K562 (cell line): ENCODE results near the gene CTF1. TPM values are rescaled to one million over a fixed set of nuclear protein-coding genes. Genes with fewer than 3 reads are reported as not detected.

Source experiments
- ATAC-seq: fragments of 200-7000 bp; cut with Tn5 transposase; 3 replicates; pipeline ENCODE4 v1.9.1; 2020; ENCODE audit warnings: moderate library complexity
- BruUV-seq: library from RNA; stranded (reverse); fragments of 400-500 nt; replicated peaks from 2 replicates; lab custom pipeline; 2021; lab: Mats Ljungman, UMichigan
- CTCF ChIA-PET: fragments of 300-600 bp; formaldehyde crosslinking; extraction: SDS; loops from one replicate; lab custom pipeline; 2021; ENCODE audit warnings: low intra/inter-chr PET ratio; lab: Yijun Ruan, JAX
- POLR2A ChIA-PET: fragments of 300-600, 350-650 bp; sonication (Branson Sonifier 250); formaldehyde crosslinking; extraction: SDS; loops from one replicate; lab custom pipeline; 2021; ENCODE audit warnings: antibody characterized with exemption, inconsistent platforms; lab: Yijun Ruan, JAX
- DNase-seq, 4 experiments: peaks; one replicate each; pipeline versions ENCODE4 v3.0.0 to v3.0.0-alpha.2; 2011 to 2018; ENCODE audit warnings: low spot score in 3 of 4, mixed read lengths in 3 of 4; ENCODE audit errors: extremely low read depth in 1 of 4
- FAIRE-seq: peaks from 2 replicates; lab custom pipeline; 2011; peaks lifted over from hg19 to GRCh38; lab: Jason Lieb, UNC
- H2AFZ ChIP-seq: 2 replicates; pipeline ENCODE4 v1.6.0; 2011; ENCODE audit warnings: low read depth, low read length, control low read depth, inconsistent platforms
- H3K27ac ChIP-seq: fragments of 200-600 bp; 3 replicates; pipeline ENCODE4 v1.8.0; 2011; ENCODE audit warnings: low read depth, mild to moderate bottlenecking, control low read depth, inconsistent platforms, low read length, moderate library complexity, mixed read lengths; ENCODE audit errors: extremely low read depth
- H3K27me3 ChIP-seq, 2 experiments: fragments of 300-600 bp in 1 of 2; 2 replicates in 1 of 2; 3 replicates in 1 of 2; pipeline versions ENCODE4 v1.6.0 to v1.8.0; 2011; ENCODE audit warnings: inconsistent platforms in 2 of 2, low read length in 2 of 2, mild to moderate bottlenecking in 1 of 2, mixed read lengths in 1 of 2, moderate library complexity in 1 of 2; ENCODE audit not compliant: control insufficient read depth in 2 of 2, insufficient read depth in 2 of 2
- H3K36me3 ChIP-seq: fragments of 300-600 bp; 3 replicates; pipeline ENCODE4 v1.8.0; 2011; ENCODE audit warnings: mild to moderate bottlenecking, low read length, inconsistent platforms; ENCODE audit not compliant: control insufficient read depth, insufficient read depth
- H3K4me1 ChIP-seq, 2 experiments: fragments of 200-600 bp in 1 of 2; replicated peaks in 1 of 2; 2 replicates in 1 of 2; 3 replicates in 1 of 2; pipeline versions ENCODE4 v1.5.1 to v1.8.0; 2011; ENCODE audit warnings: inconsistent platforms in 2 of 2, low read length in 2 of 2, mild to moderate bottlenecking in 1 of 2, mixed read lengths in 1 of 2, moderate library complexity in 1 of 2; ENCODE audit not compliant: control insufficient read depth in 2 of 2, insufficient read depth in 2 of 2
- H3K4me2 ChIP-seq: 2 replicates; pipeline ENCODE4 v1.6.1; 2011; ENCODE audit warnings: low read length, control low read depth, inconsistent platforms, mixed read lengths; ENCODE audit not compliant: insufficient read depth
- H3K4me3 ChIP-seq: fragments of 200-600 bp; sonication (generic), shearing (Covaris generic); 2 replicates; pipeline ENCODE4 v1.5.1; 2016; ENCODE audit warnings: control low read depth, inconsistent platforms
- H3K79me2 ChIP-seq: fragments of 200-600 bp; 3 replicates; pipeline ENCODE4 v1.8.0; 2011; ENCODE audit warnings: low read length, inconsistent platforms; ENCODE audit not compliant: control insufficient read depth, insufficient read depth
- H3K9ac ChIP-seq, 2 experiments: 2 replicates each; pipeline versions ENCODE4 v1.6.0 to v1.6.1; 2011; ENCODE audit warnings: low read depth in 2 of 2, low read length in 2 of 2, control low read depth in 1 of 2, inconsistent platforms in 1 of 2, mild to moderate bottlenecking in 1 of 2, mixed read lengths in 1 of 2; ENCODE audit not compliant: insufficient read depth in 1 of 2
- H3K9me1 ChIP-seq: one replicate; pipeline ENCODE4 v1.6.0; 2011; ENCODE audit warnings: inconsistent platforms, mild to moderate bottlenecking, low read length, moderate library complexity; ENCODE audit not compliant: control insufficient read depth, insufficient read depth
- H3K9me3 ChIP-seq: replicated peaks from 2 replicates; pipeline ENCODE4 v1.5.1; 2011; ENCODE audit warnings: low read depth, low read length, inconsistent platforms; ENCODE audit not compliant: control insufficient read depth, insufficient read depth
- H4K20me1 ChIP-seq: replicated peaks from 2 replicates; pipeline ENCODE4 v1.6.1; 2011; ENCODE audit warnings: low read length, inconsistent platforms, mixed read lengths; ENCODE audit not compliant: control insufficient read depth, insufficient read depth
- CHD2 ChIP-seq: IDR thresholded peaks from 2 replicates; pipeline ENCODE4 v1.6.1; 2011; ENCODE audit warnings: low read depth, low read length
- HDGF ChIP-seq: fragments of 450-650 bp; IDR thresholded peaks from 2 replicates; pipeline ENCODE4 v1.6.1; 2016
- KAT7 ChIP-seq: sonication (generic); formaldehyde crosslinking; IDR thresholded peaks from 2 replicates; pipeline ENCODE4 v1.8.0; 2022; ENCODE audit warnings: missing genetic modification reagents, mild to moderate bottlenecking, borderline replicate concordance
- MBD2 ChIP-seq: sonication (generic); IDR thresholded peaks from 2 replicates; pipeline ENCODE4 v1.6.1; 2016; ENCODE audit warnings: low read depth, borderline replicate concordance
- MTA3 ChIP-seq: fragments of 450-650 bp; formaldehyde crosslinking; IDR thresholded peaks from 2 replicates; pipeline ENCODE4 v1.6.1; 2017; ENCODE audit warnings: mild to moderate bottlenecking, borderline replicate concordance
- POLR2H ChIP-seq: IDR thresholded peaks from 2 replicates; pipeline ENCODE4 v1.6.1; 2016; ENCODE audit warnings: missing genetic modification characterization, low read depth, mild to moderate bottlenecking, control low read depth, missing compliant biosample characterization, moderate library complexity
- SIN3A ChIP-seq, 2 experiments: fragments of 150-350 bp in 1 of 2; IDR thresholded peaks; 2 replicates each; pipeline ENCODE4 v1.6.1; 2011 to 2016; ENCODE audit warnings: borderline replicate concordance in 2 of 2, low read depth in 2 of 2, low read length in 2 of 2, mild to moderate bottlenecking in 2 of 2, moderate library complexity in 2 of 2; ENCODE audit not compliant: control insufficient read depth in 1 of 2
- SIX5 ChIP-seq, 2 experiments: IDR thresholded peaks; 2 replicates each; pipeline ENCODE4 v1.6.1; 2011; ENCODE audit warnings: low read length in 2 of 2, borderline replicate concordance in 1 of 2, low read depth in 1 of 2, mild to moderate bottlenecking in 1 of 2, moderate library complexity in 1 of 2; ENCODE audit not compliant: insufficient read depth in 1 of 2
- XRCC5 ChIP-seq: fragments of 200-400 bp; formaldehyde crosslinking; IDR thresholded peaks from 2 replicates; pipeline ENCODE4 v1.6.1; 2017; ENCODE audit warnings: low read depth, mild to moderate bottlenecking, low read length
- ZBTB11 ChIP-seq, 3 experiments: fragments of 200-800 bp in 1 of 3; fragments of 250-450 bp in 1 of 3; fragments of 450-650 bp in 1 of 3; sonication (Bioruptor Pico) in 1 of 3; sonication (Bioruptor generic) in 1 of 3; formaldehyde crosslinking in 1 of 3; IDR thresholded peaks; 2 replicates each; pipeline versions ENCODE4 v1.6.1 to v1.8.0; 2016 to 2022; ENCODE audit warnings: mild to moderate bottlenecking in 2 of 3, missing genetic modification characterization in 2 of 3, missing compliant biosample characterization in 1 of 3, moderate library complexity in 1 of 3
- ZBTB8A ChIP-seq: fragments of 450-650 bp; IDR thresholded peaks from 2 replicates; pipeline ENCODE4 v1.6.1; 2018; ENCODE audit warnings: mild to moderate bottlenecking, moderate library complexity; ENCODE audit not compliant: partially characterized antibody
- ZNF134 ChIP-seq: fragments of 250-450 bp; sonication (Bioruptor Pico); conservative IDR thresholded peaks from 2 replicates; pipeline ENCODE4 v1.4.0; 2020
- WGBS: fragments of 100-300 bp; shearing (Covaris generic); methylation state at CpG from one replicate; pipeline ENCODE4 v1.1.6; 2016; ENCODE audit warnings: low coverage, mixed read lengths; ENCODE audit not compliant: insufficient coverage; ENCODE audit errors: missing lambda C conversion rate; 5-methylcytosine and 5-hydroxymethylcytosine counted together
- in situ Hi-C: fragments of 300-500 bp; cut with MboI; formaldehyde crosslinking; loops from 4 replicates; pipeline ENCODE4 v1.15.0; 2018; ENCODE audit warnings: inconsistent platforms, mixed read lengths
- intact Hi-C: fragments of 100-400 bp; cut with micrococcal nuclease; formaldehyde crosslinking; loops from 2 replicates; pipeline ENCODE4 v1.14.2; 2022
- polyA plus RNA-seq, 8 experiments: library from polyadenylated mRNA; depleted of rRNA in 4 of 8; stranded (reverse) in 5 of 8; unstranded in 3 of 8; fragments of >200 nt; fragmentation: Nextera tagmentation in 2 of 8; fragmentation: Illumina TruSeq in 1 of 8; extraction: Ambion mirVana in 2 of 8; extraction: Trizol in 1 of 8; gene quantifications; 2 replicates each; pipeline versions ENCODE4 v1.2.1 to v1.2.3, GENCODE V29; 2011 to 2014; ENCODE audit warnings: inconsistent platforms in 1 of 8, missing spikeins in 1 of 8
- total RNA-seq, 7 experiments: library from RNA; depleted of rRNA in 6 of 7; stranded (reverse); fragments of >200 nt in 6 of 7; fragmentation: Illumina TruSeq in 2 of 7; extraction: Trizol in 2 of 7; gene quantifications; 2 replicates each; pipeline versions ENCODE4 v1.2.1 to v1.2.3, GENCODE V29; 2011 to 2021; ENCODE audit warnings: low replicate concordance in 1 of 7
- TF ChIP-seq, protein P1 (sequence below): fragments of 450-650 bp; conservative IDR thresholded peaks from 2 replicates; pipeline ENCODE4 v1.6.1; 2016; ENCODE audit warnings: missing genetic modification characterization, low read depth, mild to moderate bottlenecking, missing compliant biosample characterization, moderate library complexity
- TF ChIP-seq, protein P2 (sequence below): fragments of 250-450 bp; sonication (Bioruptor Pico); IDR thresholded peaks from 2 replicates; pipeline ENCODE4 v1.8.0; 2021; ENCODE audit warnings: mild to moderate bottlenecking, moderate library complexity

Gene CTF1
- total and polyA plus RNA-seq, 9 of the 15 experiments (the other 6 are each of a cell fraction or from before 2014, with no cell fraction given) = 0.24 to 2.5 (median 0.44) TPM

DNA sequence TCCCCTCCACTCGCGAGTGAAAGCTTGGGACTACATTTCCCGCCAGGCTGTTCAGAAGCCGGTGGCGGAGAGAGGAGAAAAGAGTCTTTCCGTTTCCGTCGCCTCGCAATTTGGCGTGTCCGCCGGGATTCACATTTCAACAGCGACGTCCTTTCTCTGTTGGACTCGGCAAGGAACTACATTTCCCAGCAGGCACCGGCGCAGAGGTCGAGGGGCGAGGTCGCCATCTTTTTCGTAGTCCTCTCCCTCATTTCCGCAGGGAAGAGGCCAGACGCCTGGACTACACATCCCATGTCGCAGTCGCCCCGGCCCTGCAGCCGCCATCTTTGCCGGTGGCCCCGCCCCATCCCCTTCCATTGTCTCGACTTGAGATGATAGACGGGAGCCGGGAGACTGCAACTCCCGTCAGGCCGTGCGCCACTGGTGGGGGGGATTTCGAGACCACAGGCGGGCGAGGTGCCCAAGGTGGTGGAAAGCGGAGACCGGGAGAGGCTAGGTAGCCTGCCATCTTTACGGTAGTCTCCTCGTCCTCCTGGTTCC, 26.1 kb downstream of the CTF1 start:
- peak overlapping the region; percentile 100 for H2AFZ ChIP-seq
- CTCF ChIA-PET = interaction anchor here (0.8 to 1.9 kb wide), 3 partner anchors 25 to 200 kb away, joined by 3 to 20 read pairs (median 3); no protein-coding TSS in a partner anchor
- H3K9me3 ChIP-seq = no peaks in the 10 kb centered on the region
- intact Hi-C loops = loop anchor here (1.0 to 5.0 kb wide), 6 partner anchors 45 to 265 kb away; partner anchors contain the start of genes CFAP119, FBRS and RNF40
- under 1% methylated on average over 32 of the region's 42 CpGs for WGBS
- peak; percentile 85 to 99 (median 90) for DNase-seq
- peak overlapping the region; percentile 100 for H3K4me2 ChIP-seq
- TSS peak; percentile 85 for BruUV-seq
- in situ Hi-C loops = loop anchor here (5.0 kb wide), 1 partner anchor 75 kb away; no protein-coding TSS in a partner anchor
- H3K27me3 ChIP-seq = no peaks in the 10 kb centered on the region; a peak in 1 of 5 replicates
- H3K79me2 ChIP-seq = peaks cover 17% of the 10 kb centered on the region
- FAIRE-seq = peak; percentile 100
- POLR2A ChIA-PET = interaction anchor here (0.7 to 1.0 kb wide), 4 partner anchors 10 to 312 kb away, joined by 3 to 5 read pairs (median 3); partner anchors contain the start of gene ZNF689
- peak overlapping the region; percentile 91 to 99 for H3K9ac ChIP-seq
- peaks cover 3% of the 10 kb centered on the region; the same call in 1 of the 2 replicates for H4K20me1 ChIP-seq
- peaks cover 24% of the 10 kb centered on the region; the same call in 2 of the 3 replicates for H3K36me3 ChIP-seq
- ATAC-seq = peak; percentile 90
- peak overlapping the region; percentile 100 for H3K27ac ChIP-seq
- peaks cover 3 to 44% of the 10 kb centered on the region in 2 experiments; a peak in 4 of 5 replicates for H3K4me1 ChIP-seq
- peaks cover 2% of the 10 kb centered on the region for H3K9me1 ChIP-seq
- peak overlapping the region; percentile 85 for H3K4me3 ChIP-seq
- TF ChIP-seq HDGF (no peak), ZBTB8A (peak; percentile 69), POLR2H (tag) (peak; percentile 67; the same call in 1 of the 2 replicates), CHD2 (peak; percentile 89), XRCC5 (peak; percentile 20), KAT7 (CRISPR knock-in tag) (no peak), MTA3 (no peak), ZBTB11 (CRISPR knock-in tag; IDR thresholded peaks at IDR 0.05) (peak in 1 of 3 experiments; percentile 94; a peak in 2 of 6 replicates), SIX5 (IDR thresholded peaks at IDR 0.05; ENCODE audit: borderline replicate concordance in 1 of 2, insufficient read depth in 1 of 2, low read depth in 1 of 2, low read length in 2 of 2) (peak; percentile 95 to 99), MBD2 (peak; percentile 99), SIN3A (IDR thresholded peaks at IDR 0.05; ENCODE audit: borderline replicate concordance in 2 of 2, control insufficient read depth in 1 of 2, low read depth in 2 of 2, low read length in 2 of 2) (no peak; a peak in 2 of 4 replicates), ZNF134 (peak; percentile 72)
- TF ChIP-seq, protein P1, sequence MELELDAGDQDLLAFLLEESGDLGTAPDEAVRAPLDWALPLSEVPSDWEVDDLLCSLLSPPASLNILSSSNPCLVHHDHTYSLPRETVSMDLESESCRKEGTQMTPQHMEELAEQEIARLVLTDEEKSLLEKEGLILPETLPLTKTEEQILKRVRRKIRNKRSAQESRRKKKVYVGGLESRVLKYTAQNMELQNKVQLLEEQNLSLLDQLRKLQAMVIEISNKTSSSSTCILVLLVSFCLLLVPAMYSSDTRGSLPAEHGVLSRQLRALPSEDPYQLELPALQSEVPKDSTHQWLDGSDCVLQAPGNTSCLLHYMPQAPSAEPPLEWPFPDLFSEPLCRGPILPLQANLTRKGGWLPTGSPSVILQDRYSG = peak; percentile 88; the same call in 1 of the 2 replicates
- TF ChIP-seq, protein P2, sequence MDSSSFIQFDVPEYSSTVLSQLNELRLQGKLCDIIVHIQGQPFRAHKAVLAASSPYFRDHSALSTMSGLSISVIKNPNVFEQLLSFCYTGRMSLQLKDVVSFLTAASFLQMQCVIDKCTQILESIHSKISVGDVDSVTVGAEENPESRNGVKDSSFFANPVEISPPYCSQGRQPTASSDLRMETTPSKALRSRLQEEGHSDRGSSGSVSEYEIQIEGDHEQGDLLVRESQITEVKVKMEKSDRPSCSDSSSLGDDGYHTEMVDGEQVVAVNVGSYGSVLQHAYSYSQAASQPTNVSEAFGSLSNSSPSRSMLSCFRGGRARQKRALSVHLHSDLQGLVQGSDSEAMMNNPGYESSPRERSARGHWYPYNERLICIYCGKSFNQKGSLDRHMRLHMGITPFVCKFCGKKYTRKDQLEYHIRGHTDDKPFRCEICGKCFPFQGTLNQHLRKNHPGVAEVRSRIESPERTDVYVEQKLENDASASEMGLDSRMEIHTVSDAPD (CRISPR knock-in tag) = no peak
